ENCODE results near the gene LEMD3.

GRCh38 chr12:65125247-65125646 lies 44.1 kb upstream of the LEMD3 start:
- TF ChIP-seq CTCF (IDR thresholded peaks at IDR 0.05) (no peak), GATA3 (IDR thresholded peaks at IDR 0.05; ENCODE audit: borderline replicate concordance) (no peak), POLR2A (IDR thresholded peaks at IDR 0.05; ENCODE audit: low read length) (no peak), FOSB (CRISPR knock-in tag; IDR thresholded peaks at IDR 0.05) (no peak), MAZ (IDR thresholded peaks at IDR 0.05; ENCODE audit: borderline replicate concordance, low read depth, low read length) (no peak), POLR2AphosphoS2 (conservative IDR thresholded peaks at IDR 0.05; ENCODE audit: low read length) (no peak), E2F6 (IDR thresholded peaks at IDR 0.05; ENCODE audit: borderline replicate concordance, low read depth) (no peak), EP300 (IDR thresholded peaks at IDR 0.05) (no peak), NFE2L2 (conservative IDR thresholded peaks at IDR 0.05; ENCODE audit: low read length) (no peak), HES2 (IDR thresholded peaks at IDR 0.05) (no peak), CHD2 (IDR thresholded peaks at IDR 0.05; ENCODE audit: low read length, partially characterized antibody) (no peak), SMC3 (IDR thresholded peaks at IDR 0.05) (no peak), ZNF302 (CRISPR knock-in tag; IDR thresholded peaks at IDR 0.05) (no peak)

Measured in A549 (cell line).